ENCODE measurements around the gene INPP4B.

GRCh38 chr4:142278663-142279062, 567.4 kb downstream of the INPP4B start:
- TF ChIP-seq EZH2 (IDR thresholded peaks at IDR 0.05; ENCODE audit: low read length, missing control alignments) (no peak), CTCF (conservative IDR thresholded peaks at IDR 0.05 in 1 of 2, IDR thresholded peaks at IDR 0.05 in 1 of 2; ENCODE audit: low read depth in 1 of 2, low read length in 2 of 2) (no peak)

Data from fibroblast of lung (primary cell).